Smooth muscle cell (in vitro differentiated cells): ENCODE measurements around the gene SLC2A14. TPM values are rescaled to one million over a fixed set of nuclear protein-coding genes. Genes with fewer than 3 reads are reported as not detected.

Source experiments
- DNase-seq: peaks from one replicate; lab custom pipeline; 2025; ENCODE audit not compliant: unreplicated experiment; lab: John Stamatoyannopoulos, UW
- H2AFZ ChIP-seq: fragments of 200-600 bp; sonication (generic); 2 replicates; pipeline ENCODE4 v1.6.0; 2016; ENCODE audit warnings: antibody characterized with exemption, low read depth, mild to moderate bottlenecking
- H3F3A ChIP-seq: fragments of 200-600 bp; sonication (generic); 2 replicates; pipeline ENCODE4 v1.6.0; 2017; ENCODE audit warnings: antibody characterized with exemption, low read depth
- H3K27ac ChIP-seq: fragments of 200-600 bp; sonication (generic); 2 replicates; pipeline ENCODE4 v1.5.1; 2016; ENCODE audit warnings: low read depth, mild to moderate bottlenecking
- H3K27me3 ChIP-seq: fragments of 200-600 bp; sonication (generic); 2 replicates; pipeline ENCODE4 v1.6.1; 2016; ENCODE audit warnings: low read depth, mild to moderate bottlenecking
- H3K36me3 ChIP-seq: fragments of 200-600 bp; sonication (generic); 2 replicates; pipeline ENCODE4 v1.5.1; 2016; ENCODE audit warnings: low read depth
- H3K4me1 ChIP-seq: fragments of 200-600 bp; sonication (generic); 2 replicates; pipeline ENCODE4 v1.5.1; 2016; ENCODE audit warnings: low read depth
- H3K4me2 ChIP-seq: fragments of 200-600 bp; sonication (generic); 2 replicates; pipeline ENCODE4 v1.6.0; 2016; ENCODE audit warnings: mild to moderate bottlenecking
- H3K4me3 ChIP-seq: fragments of 200-600 bp; sonication (generic); 2 replicates; pipeline ENCODE4 v1.5.1; 2016; ENCODE audit warnings: mild to moderate bottlenecking
- H3K79me2 ChIP-seq: fragments of 200-600 bp; sonication (generic); 2 replicates; pipeline ENCODE4 v1.6.0; 2016; ENCODE audit warnings: low read depth, mild to moderate bottlenecking
- H3K9ac ChIP-seq: fragments of 200-600 bp; sonication (generic); 2 replicates; pipeline ENCODE4 v1.6.0; 2016; ENCODE audit warnings: low read depth
- H3K9me3 ChIP-seq: fragments of 200-600 bp; sonication (generic); replicated peaks from 2 replicates; pipeline ENCODE4 v1.5.1; 2016; ENCODE audit warnings: low read depth
- H4K20me1 ChIP-seq: fragments of 200-600 bp; sonication (generic); 2 replicates; pipeline ENCODE4 v1.6.0; 2016; ENCODE audit warnings: low read depth
- CTCF ChIP-seq: fragments of 200-600 bp; sonication (generic); IDR thresholded peaks from 2 replicates; pipeline ENCODE4 v1.5.1; 2017; ENCODE audit warnings: borderline replicate concordance, mild to moderate bottlenecking, antibody characterized with exemption; ENCODE audit not compliant: insufficient read depth, poor library complexity, severe bottlenecking
- WGBS: methylation state at CpG from one replicate; pipeline ENCODE4 v1.1.7; 2016; ENCODE audit warnings: low lambda C conversion rate; 5-methylcytosine and 5-hydroxymethylcytosine counted together
- polyA plus RNA-seq: library from polyadenylated mRNA; unstranded; fragments of >200 nt; fragmentation: Nextera tagmentation; extraction: Ambion mirVana; gene quantifications from 2 replicates; pipeline ENCODE4 v1.2.1, GENCODE V29; 2016
- total RNA-seq: library from RNA; depleted of rRNA; stranded (reverse); fragments of >200 nt; gene quantifications from 2 replicates; pipeline ENCODE4 v1.2.3, GENCODE V29; 2014

SLC2A14 gene
- total and polyA plus RNA-seq, 2 experiments from 2014 or later, result 2.8 to 8.1 TPM

GRCh38 chr12:7837366-7837765 is 35.3 kb downstream of the SLC2A14 start:
- Histone ChIP-seq H3K9me3 (no peaks in the 10 kb centered on the region), H3K79me2 (no peaks in the 10 kb centered on the region), H4K20me1 (no peaks in the 10 kb centered on the region), H3K4me1 (peaks cover 3% of the 10 kb centered on the region), H3K9ac (no peak overlapping the region), H3K27me3 (no peaks in the 10 kb centered on the region), H3K4me3 (no peak overlapping the region), H3K4me2 (no peak overlapping the region), H3K36me3 (no peaks in the 10 kb centered on the region), H3F3A (no peaks in the 10 kb centered on the region), H2AFZ (no peak overlapping the region), H3K27ac (no peak overlapping the region)
- WGBS, result 74% methylated on average over 5 of the region's 6 CpGs
- TF ChIP-seq CTCF, result no peak
- no peak for DNase-seq

GRCh38 chr12:7835766-7836165 is 36.9 kb downstream of the SLC2A14 start:
- no peak for DNase-seq
- Histone ChIP-seq H3F3A (no peaks in the 10 kb centered on the region), H3K79me2 (no peaks in the 10 kb centered on the region), H3K4me1 (peaks cover 3% of the 10 kb centered on the region), H2AFZ (peak overlapping the region; percentile 13), H3K9ac (no peak overlapping the region), H4K20me1 (no peaks in the 10 kb centered on the region), H3K4me3 (no peak overlapping the region), H3K36me3 (no peaks in the 10 kb centered on the region), H3K4me2 (no peak overlapping the region), H3K27ac (peak overlapping the region; percentile 11), H3K9me3 (no peaks in the 10 kb centered on the region), H3K27me3 (no peaks in the 10 kb centered on the region)
- TF ChIP-seq CTCF, result no peak
- WGBS, result 40% methylated on average over 5 of the region's 5 CpGs

- no peak overlapping the region for H3K4me3 ChIP-seq
- H3K79me2 ChIP-seq, result no peaks in the 10 kb centered on the region
- H4K20me1 ChIP-seq, result no peaks in the 10 kb centered on the region
- H3K27ac ChIP-seq, result peak overlapping the region; percentile 11
- no peak for DNase-seq
- H3K9ac ChIP-seq, result no peak overlapping the region
- no peaks in the 10 kb centered on the region for H3K9me3 ChIP-seq
- H3K36me3 ChIP-seq, result no peaks in the 10 kb centered on the region
- no peak overlapping the region for H2AFZ ChIP-seq
- no peaks in the 10 kb centered on the region for H3F3A ChIP-seq
- peaks cover 3% of the 10 kb centered on the region for H3K4me1 ChIP-seq
- no peak for TF ChIP-seq CTCF
- no peaks in the 10 kb centered on the region for H3K27me3 ChIP-seq
- no peak overlapping the region for H3K4me2 ChIP-seq
- WGBS, result 73% methylated on average over 9 of the region's 9 CpGs
These were observed 37.6 kb downstream of the SLC2A14 start for GRCh38 chr12:7835116-7835515.

- 55% methylated on average over 1 of the region's 1 CpG for WGBS
- Histone ChIP-seq H3K9me3 (no peaks in the 10 kb centered on the region), H3K36me3 (no peaks in the 10 kb centered on the region), H3F3A (no peaks in the 10 kb centered on the region), H3K27me3 (no peaks in the 10 kb centered on the region), H3K9ac (no peak overlapping the region), H3K79me2 (no peaks in the 10 kb centered on the region), H3K4me3 (no peak overlapping the region), H3K27ac (peak overlapping the region; percentile 44), H4K20me1 (no peaks in the 10 kb centered on the region), H2AFZ (no peak overlapping the region), H3K4me2 (no peak overlapping the region), H3K4me1 (peaks cover 3% of the 10 kb centered on the region)
- TF ChIP-seq CTCF, result no peak
- no peak for DNase-seq
These were observed 38.0 kb downstream of the SLC2A14 start for GRCh38 chr12:7834701-7835100.
